Measurements from ENCODE around the gene TLX3. TPM values are rescaled to one million over a fixed set of nuclear protein-coding genes. Genes with fewer than 3 reads are reported as not detected.

The TLX3 gene
- total and polyA plus RNA-seq, 2 of the 4 experiments (the other 2 are of a cell fraction): not detected

GRCh38 chr5:171283753-171284152 lies 25.3 kb upstream of the TLX3 start:
- Histone ChIP-seq H3K4ac (ENCODE audit: low read depth, low read length) (no peak overlapping the region), H3K79me1 (ENCODE audit: low read depth in 1 of 2, low read length in 2 of 2) (no peaks in the 10 kb centered on the region), H2BK20ac (ENCODE audit: low read depth, low read length) (no peak overlapping the region), H2AFZ (replicated peaks; ENCODE audit: low read length, poor library complexity) (no peak overlapping the region), H3K18ac (ENCODE audit: low read depth, low read length) (no peak overlapping the region), H3K9me1 (ENCODE audit: insufficient read depth, low read length) (no peaks in the 10 kb centered on the region), H3K9ac (ENCODE audit: low read depth, low read length) (no peak overlapping the region), H3K4me3 (ENCODE audit: insufficient read depth, low read depth, low read length) (no peak overlapping the region), H2BK15ac (ENCODE audit: low read depth, low read length) (no peak overlapping the region), H3K56ac (ENCODE audit: extremely low read depth, insufficient read depth, low read length) (no peak overlapping the region), H3K4me2 (ENCODE audit: low read depth, low read length) (no peak overlapping the region), H4K20me1 (ENCODE audit: insufficient read depth, low read length) (no peaks in the 10 kb centered on the region), H2BK5ac (ENCODE audit: low read depth, low read length, poor library complexity, severe bottlenecking) (no peak overlapping the region), H2AK9ac (replicated peaks; ENCODE audit: low read depth, low read length, poor library complexity) (no peak overlapping the region), H4K91ac (ENCODE audit: insufficient read depth, low read depth, low read length) (no peak overlapping the region), H3K27ac (ENCODE audit: insufficient read depth, low read length) (no peak overlapping the region), H4K8ac (ENCODE audit: low read depth in 2 of 2, low read length in 2 of 2) (no peak overlapping the region), H3K23ac (ENCODE audit: low read depth, low read length) (no peak overlapping the region), H2BK120ac (ENCODE audit: low read depth, low read length) (no peak overlapping the region), H3K9me3 (ENCODE audit: control insufficient read depth, insufficient read depth, low read length) (no peaks in the 10 kb centered on the region), H3K36me3 (ENCODE audit: control insufficient read depth, insufficient read depth, low read length) (0 out of 2 replicates have a peak, but pooled peaks cover 2% of the 10 kb centered on the region), H3K14ac (replicated peaks; ENCODE audit: low read depth, low read length) (no peak overlapping the region), H3K27me3 (ENCODE audit: control insufficient read depth, insufficient read depth, low read length) (no peaks in the 10 kb centered on the region), H3K4me1 (ENCODE audit: control insufficient read depth, insufficient read depth, low read length) (no peaks in the 10 kb centered on the region), H4K5ac (ENCODE audit: low read depth, low read length) (no peak overlapping the region), H2AK5ac (ENCODE audit: low read depth, low read length) (no peak overlapping the region)
- in situ Hi-C loops (cut with MboI; ENCODE audit: low sequenced_read_pairs) (no loop called here), intact Hi-C loops (cut with micrococcal nuclease) (no loop called here), dilution Hi-C loops (cut with HindIII; ENCODE audit: low sequenced_read_pairs, unreplicated experiment) (no loop called here)
- TF ChIP-seq POLR2A (IDR thresholded peaks at IDR 0.05; ENCODE audit: low read depth, low read length): no peak
- TF ChIP-seq CHD1 (IDR thresholded peaks at IDR 0.05; ENCODE audit: low read depth, low read length): no peak
- TF ChIP-seq ELK1 (IDR thresholded peaks at IDR 0.05; ENCODE audit: borderline replicate concordance, low read depth, low read length): no peak
- no peak for TF ChIP-seq CTCF (conservative IDR thresholded peaks at IDR 0.05; ENCODE audit: low read depth, low read length)
- TF ChIP-seq MXI1 (IDR thresholded peaks at IDR 0.05; ENCODE audit: borderline replicate concordance, low read depth, low read length): no peak
- no peak for TF ChIP-seq BHLHE40 (IDR thresholded peaks at IDR 0.05; ENCODE audit: low read depth, low read length)
- no peak for TF ChIP-seq NFE2L2 (IDR thresholded peaks at IDR 0.05; ENCODE audit: low read depth, low read length)
- POLR2A ChIA-PET (ENCODE audit: unreplicated experiment): no interaction called here
- 100% methylated on average over 2 of the region's 7 CpGs; no CpG with 5 or more reads in 1 of the 2 experiments for WGBS, 2 experiments (ENCODE audit: extremely low coverage in 2 of 2, insufficient read length in 1 of 2)
- ATAC-seq (ENCODE audit: low read depth) (no peak), DNase-seq (no peak)
- CTCF ChIA-PET: no interaction called here
- BruUV-seq (replicated peaks): no TSS peak
